ENCODE measurements around the gene CDK5RAP3. TPM values are rescaled to one million over a fixed set of nuclear protein-coding genes. Genes with fewer than 3 reads are reported as not detected.

The CDK5RAP3 gene
- total and polyA plus RNA-seq, 2 of the 13 experiments (the other 11 are each of a cell fraction or from before 2014, with no cell fraction given) = 128 to 154 TPM

DNA sequence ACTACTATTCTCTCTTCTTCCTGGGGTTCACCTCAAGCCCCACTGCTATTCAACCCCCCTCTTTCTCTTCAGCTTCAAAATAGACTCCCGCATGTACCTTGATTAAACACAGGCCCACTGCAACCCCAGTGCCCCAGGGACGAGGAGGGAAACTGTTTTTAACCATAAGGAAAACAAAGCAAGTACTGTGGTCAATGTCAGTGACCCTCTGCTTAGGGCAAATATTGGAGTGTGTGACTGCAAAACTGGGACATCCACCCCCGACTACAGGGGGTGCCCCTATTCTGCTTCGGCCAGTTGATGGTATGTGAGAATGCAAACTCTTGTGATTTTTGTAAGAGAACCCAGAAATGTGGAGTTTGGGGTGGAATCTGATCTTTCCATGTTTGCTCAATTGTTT is 39.1 kb upstream of the CDK5RAP3 start (continued):
- TF ChIP-seq, protein P1, sequence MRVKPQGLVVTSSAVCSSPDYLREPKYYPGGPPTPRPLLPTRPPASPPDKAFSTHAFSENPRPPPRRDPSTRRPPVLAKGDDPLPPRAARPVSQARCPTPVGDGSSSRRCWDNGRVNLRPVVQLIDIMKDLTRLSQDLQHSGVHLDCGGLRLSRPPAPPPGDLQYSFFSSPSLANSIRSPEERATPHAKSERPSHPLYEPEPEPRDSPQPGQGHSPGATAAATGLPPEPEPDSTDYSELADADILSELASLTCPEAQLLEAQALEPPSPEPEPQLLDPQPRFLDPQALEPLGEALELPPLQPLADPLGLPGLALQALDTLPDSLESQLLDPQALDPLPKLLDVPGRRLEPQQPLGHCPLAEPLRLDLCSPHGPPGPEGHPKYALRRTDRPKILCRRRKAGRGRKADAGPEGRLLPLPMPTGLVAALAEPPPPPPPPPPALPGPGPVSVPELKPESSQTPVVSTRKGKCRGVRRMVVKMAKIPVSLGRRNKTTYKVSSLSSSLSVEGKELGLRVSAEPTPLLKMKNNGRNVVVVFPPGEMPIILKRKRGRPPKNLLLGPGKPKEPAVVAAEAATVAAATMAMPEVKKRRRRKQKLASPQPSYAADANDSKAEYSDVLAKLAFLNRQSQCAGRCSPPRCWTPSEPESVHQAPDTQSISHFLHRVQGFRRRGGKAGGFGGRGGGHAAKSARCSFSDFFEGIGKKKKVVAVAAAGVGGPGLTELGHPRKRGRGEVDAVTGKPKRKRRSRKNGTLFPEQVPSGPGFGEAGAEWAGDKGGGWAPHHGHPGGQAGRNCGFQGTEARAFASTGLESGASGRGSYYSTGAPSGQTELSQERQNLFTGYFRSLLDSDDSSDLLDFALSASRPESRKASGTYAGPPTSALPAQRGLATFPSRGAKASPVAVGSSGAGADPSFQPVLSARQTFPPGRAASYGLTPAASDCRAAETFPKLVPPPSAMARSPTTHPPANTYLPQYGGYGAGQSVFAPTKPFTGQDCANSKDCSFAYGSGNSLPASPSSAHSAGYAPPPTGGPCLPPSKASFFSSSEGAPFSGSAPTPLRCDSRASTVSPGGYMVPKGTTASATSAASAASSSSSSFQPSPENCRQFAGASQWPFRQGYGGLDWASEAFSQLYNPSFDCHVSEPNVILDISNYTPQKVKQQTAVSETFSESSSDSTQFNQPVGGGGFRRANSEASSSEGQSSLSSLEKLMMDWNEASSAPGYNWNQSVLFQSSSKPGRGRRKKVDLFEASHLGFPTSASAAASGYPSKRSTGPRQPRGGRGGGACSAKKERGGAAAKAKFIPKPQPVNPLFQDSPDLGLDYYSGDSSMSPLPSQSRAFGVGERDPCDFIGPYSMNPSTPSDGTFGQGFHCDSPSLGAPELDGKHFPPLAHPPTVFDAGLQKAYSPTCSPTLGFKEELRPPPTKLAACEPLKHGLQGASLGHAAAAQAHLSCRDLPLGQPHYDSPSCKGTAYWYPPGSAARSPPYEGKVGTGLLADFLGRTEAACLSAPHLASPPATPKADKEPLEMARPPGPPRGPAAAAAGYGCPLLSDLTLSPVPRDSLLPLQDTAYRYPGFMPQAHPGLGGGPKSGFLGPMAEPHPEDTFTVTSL (CRISPR knock-in tag; IDR thresholded peaks at IDR 0.05; ENCODE audit: borderline replicate concordance) = peak; percentile 59; the same call in 1 of the 2 replicates
- TF ChIP-seq, protein P2, sequence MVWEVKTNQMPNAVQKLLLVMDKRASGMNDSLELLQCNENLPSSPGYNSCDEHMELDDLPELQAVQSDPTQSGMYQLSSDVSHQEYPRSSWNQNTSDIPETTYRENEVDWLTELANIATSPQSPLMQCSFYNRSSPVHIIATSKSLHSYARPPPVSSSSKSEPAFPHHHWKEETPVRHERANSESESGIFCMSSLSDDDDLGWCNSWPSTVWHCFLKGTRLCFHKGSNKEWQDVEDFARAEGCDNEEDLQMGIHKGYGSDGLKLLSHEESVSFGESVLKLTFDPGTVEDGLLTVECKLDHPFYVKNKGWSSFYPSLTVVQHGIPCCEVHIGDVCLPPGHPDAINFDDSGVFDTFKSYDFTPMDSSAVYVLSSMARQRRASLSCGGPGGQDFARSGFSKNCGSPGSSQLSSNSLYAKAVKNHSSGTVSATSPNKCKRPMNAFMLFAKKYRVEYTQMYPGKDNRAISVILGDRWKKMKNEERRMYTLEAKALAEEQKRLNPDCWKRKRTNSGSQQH (CRISPR knock-in tag; IDR thresholded peaks at IDR 0.05; ENCODE audit: low read depth) = no peak
- TF ChIP-seq RXRB (CRISPR knock-in tag; IDR thresholded peaks at IDR 0.05; ENCODE audit: borderline replicate concordance) = 0 out of 2 replicates have a peak, but pooled peaks have one; percentile 13
- TF ChIP-seq CCAR2 (optimal IDR thresholded peaks at IDR 0.05; ENCODE audit: low read depth, low read length) = no peak

DNA sequence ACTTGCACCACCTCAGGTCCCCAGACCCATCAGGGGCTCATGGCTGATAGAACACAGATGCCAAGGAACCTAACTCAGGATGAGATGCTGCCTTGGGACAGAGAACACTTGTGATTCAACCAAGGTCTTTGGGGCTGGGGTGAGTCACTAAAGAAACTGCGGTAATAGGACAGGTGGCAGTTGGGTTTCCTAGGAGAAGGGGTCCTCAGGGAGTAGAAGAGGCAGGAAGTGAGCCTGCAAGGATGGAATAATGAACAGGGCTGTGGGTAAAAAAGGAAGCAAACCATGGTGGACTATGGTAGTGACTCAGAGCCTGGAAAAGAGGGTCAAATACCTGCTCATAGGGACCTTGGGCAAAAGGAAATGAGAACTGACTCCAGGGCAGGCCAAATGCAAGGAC is 36.1 kb upstream of the CDK5RAP3 start:
- in situ Hi-C loops (cut with HindIII; ENCODE audit: extremely low pct_ligation_motif_present, low pct_unique_long_range_greater_than_20kb) = no loop called here
- no peak for FAIRE-seq
- CTCF ChIA-PET (ENCODE audit: low intra/inter-chr PET ratio, low total read pairs) = no interaction called here
- Histone ChIP-seq H3K79me2 (ENCODE audit: insufficient read depth, low read length) (no peaks in the 10 kb centered on the region), H3K9me3 (ENCODE audit: low read length) (no peaks in the 10 kb centered on the region), H3K9ac (ENCODE audit: insufficient read depth, low read depth, low read length) (no peak overlapping the region), H3K4me1 (ENCODE audit: insufficient read depth, low read length) (peaks cover 62% of the 10 kb centered on the region), H3K27ac (ENCODE audit: extremely low read length, insufficient read depth, low read length) (peak overlapping the region; percentile 25), H3K36me3 (replicated peaks in 1 of 2; ENCODE audit: control insufficient read depth in 1 of 2, insufficient read depth in 2 of 2, low read length in 2 of 2) (no peaks in the 10 kb centered on the region), H3K4me3 (replicated peaks in 1 of 3; ENCODE audit: insufficient read depth in 1 of 3, low read depth in 2 of 3, low read length in 3 of 3) (no peak overlapping the region), H3K27me3 (ENCODE audit: control insufficient read depth in 1 of 2, insufficient read depth in 2 of 2, low read length in 2 of 2) (no peaks in the 10 kb centered on the region), H3K4me2 (ENCODE audit: low read depth, low read length) (0 out of 2 replicates have a peak overlapping the region, but pooled peaks have one; percentile 28), H2AFZ (ENCODE audit: low read length) (no peak overlapping the region), H4K20me1 (ENCODE audit: insufficient read depth, low read length) (no peaks in the 10 kb centered on the region)
- TF ChIP-seq, protein P3, sequence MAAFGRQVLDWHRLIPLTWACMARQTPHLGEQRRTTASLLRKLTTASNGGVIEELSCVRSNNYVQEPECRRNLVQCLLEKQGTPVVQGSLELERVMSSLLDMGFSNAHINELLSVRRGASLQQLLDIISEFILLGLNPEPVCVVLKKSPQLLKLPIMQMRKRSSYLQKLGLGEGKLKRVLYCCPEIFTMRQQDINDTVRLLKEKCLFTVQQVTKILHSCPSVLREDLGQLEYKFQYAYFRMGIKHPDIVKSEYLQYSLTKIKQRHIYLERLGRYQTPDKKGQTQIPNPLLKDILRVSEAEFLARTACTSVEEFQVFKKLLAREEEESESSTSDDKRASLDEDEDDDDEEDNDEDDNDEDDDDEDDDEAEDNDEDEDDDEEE (CRISPR knock-in tag; IDR thresholded peaks at IDR 0.05) = 0 out of 2 replicates have a peak, but pooled peaks have one; percentile 5
- TF ChIP-seq, protein P4, sequence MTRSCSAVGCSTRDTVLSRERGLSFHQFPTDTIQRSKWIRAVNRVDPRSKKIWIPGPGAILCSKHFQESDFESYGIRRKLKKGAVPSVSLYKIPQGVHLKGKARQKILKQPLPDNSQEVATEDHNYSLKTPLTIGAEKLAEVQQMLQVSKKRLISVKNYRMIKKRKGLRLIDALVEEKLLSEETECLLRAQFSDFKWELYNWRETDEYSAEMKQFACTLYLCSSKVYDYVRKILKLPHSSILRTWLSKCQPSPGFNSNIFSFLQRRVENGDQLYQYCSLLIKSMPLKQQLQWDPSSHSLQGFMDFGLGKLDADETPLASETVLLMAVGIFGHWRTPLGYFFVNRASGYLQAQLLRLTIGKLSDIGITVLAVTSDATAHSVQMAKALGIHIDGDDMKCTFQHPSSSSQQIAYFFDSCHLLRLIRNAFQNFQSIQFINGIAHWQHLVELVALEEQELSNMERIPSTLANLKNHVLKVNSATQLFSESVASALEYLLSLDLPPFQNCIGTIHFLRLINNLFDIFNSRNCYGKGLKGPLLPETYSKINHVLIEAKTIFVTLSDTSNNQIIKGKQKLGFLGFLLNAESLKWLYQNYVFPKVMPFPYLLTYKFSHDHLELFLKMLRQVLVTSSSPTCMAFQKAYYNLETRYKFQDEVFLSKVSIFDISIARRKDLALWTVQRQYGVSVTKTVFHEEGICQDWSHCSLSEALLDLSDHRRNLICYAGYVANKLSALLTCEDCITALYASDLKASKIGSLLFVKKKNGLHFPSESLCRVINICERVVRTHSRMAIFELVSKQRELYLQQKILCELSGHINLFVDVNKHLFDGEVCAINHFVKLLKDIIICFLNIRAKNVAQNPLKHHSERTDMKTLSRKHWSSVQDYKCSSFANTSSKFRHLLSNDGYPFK (CRISPR knock-in tag; IDR thresholded peaks at IDR 0.05; ENCODE audit: borderline replicate concordance) = 0 out of 2 replicates have a peak, but pooled peaks have one; percentile 24
- no peak for TF ChIP-seq ZNF816 (CRISPR knock-in tag; IDR thresholded peaks at IDR 0.05; ENCODE audit: borderline replicate concordance)
- TF ChIP-seq CCAR2 (optimal IDR thresholded peaks at IDR 0.05; ENCODE audit: low read depth, low read length) = no peak
- no peak for TF ChIP-seq FOXA3 (CRISPR knock-in tag; IDR thresholded peaks at IDR 0.05)
- WGBS (ENCODE audit: low lambda C conversion rate) = 100% methylated on average over 1 of the region's 1 CpG
- no peak; the same call in 2 of the 3 replicates for ATAC-seq
- no TSS peak for BruUV-seq (replicated peaks)
- intact Hi-C loops (cut with micrococcal nuclease; ENCODE audit: unreplicated experiment) = no loop called here
- POLR2A ChIA-PET = interaction anchor here (1.8 kb wide), 1 partner anchor 39 kb away, joined by 6 read pairs; the partner anchor contains the start of gene SP2
- no peak for DNase-seq (ENCODE audit: low spot score)
